Spleen (tissue), 7 donors: Measurements from ENCODE around the gene LRP2.

ENCODE experiments used
- POLR2A ChIP-seq, 3 donors: fragments of 450-650 bp; IDR thresholded peaks; one replicate each; pipeline ENCODE4 v1.5.1; 2017; ENCODE audit warnings: antibody characterized with exemption in 3 of 3, mild to moderate bottlenecking in 1 of 3
- POLR2AphosphoS5 ChIP-seq, 3 donors: sonication (generic); formaldehyde crosslinking; IDR thresholded peaks; one replicate each; pipeline ENCODE4 v1.5.1; 2017; ENCODE audit warnings: antibody characterized with exemption in 3 of 3
- TF ChIP-seq, protein P1 (sequence below), 11 experiments: fragments of 200-600 bp in 7 of 11; fragments of 450-650 bp in 4 of 11; sonication (generic) in 4 of 11; IDR thresholded peaks in 8 of 11; conservative IDR thresholded peaks in 3 of 11; 1 replicate in 7 of 11; 2 replicates in 4 of 11; pipeline versions ENCODE4 v1.4.0 to v1.8.0; 2016 to 2021; ENCODE audit warnings: antibody characterized with exemption in 11 of 11, inconsistent platforms in 4 of 11, mild to moderate bottlenecking in 1 of 11
- donor health status: DM: no; HTN: no; CAD: no; lungs with moderate emphysema.
- donor health status: DM: no; HTN: no; CAD: no.
- donor health status: DM: no; HTN: no; CAD: no.

DNA sequence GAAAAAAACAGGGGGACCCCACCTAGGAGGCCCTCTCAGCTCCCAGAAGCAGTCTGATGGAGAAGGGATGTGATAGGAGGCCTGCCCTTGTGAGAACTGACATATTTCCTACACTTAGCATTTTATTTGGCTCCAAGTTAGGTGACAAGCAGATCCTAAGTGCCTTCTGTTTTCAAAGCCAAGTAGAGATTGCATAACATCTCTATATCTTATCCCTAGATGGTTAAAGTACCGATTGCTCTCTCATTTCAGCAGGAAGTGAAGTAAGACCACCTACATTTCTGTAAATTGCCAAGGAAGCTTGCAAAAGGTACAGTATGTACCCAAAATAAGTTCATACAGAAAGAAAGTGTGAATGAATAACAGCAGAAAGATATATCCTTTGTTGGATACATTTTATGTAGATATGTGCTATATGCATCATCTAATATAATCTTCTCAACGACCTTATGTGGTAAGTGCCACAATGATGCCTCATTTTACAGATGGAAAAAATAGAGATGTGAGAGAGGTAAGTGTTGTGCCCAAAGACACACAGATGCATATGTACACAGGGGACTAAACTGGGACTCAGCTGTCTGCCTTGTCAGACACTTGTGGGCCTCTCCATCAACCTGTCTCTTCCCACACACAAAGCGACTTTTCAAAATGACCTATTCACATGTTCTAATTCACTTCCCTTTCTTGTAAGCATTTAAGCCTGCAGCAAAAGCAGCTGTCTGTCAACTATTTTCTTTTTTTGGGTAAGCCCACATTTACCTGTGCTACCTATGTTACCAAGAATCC, 254.0 kb downstream of the LRP2 start:
- TF ChIP-seq, protein P1, sequence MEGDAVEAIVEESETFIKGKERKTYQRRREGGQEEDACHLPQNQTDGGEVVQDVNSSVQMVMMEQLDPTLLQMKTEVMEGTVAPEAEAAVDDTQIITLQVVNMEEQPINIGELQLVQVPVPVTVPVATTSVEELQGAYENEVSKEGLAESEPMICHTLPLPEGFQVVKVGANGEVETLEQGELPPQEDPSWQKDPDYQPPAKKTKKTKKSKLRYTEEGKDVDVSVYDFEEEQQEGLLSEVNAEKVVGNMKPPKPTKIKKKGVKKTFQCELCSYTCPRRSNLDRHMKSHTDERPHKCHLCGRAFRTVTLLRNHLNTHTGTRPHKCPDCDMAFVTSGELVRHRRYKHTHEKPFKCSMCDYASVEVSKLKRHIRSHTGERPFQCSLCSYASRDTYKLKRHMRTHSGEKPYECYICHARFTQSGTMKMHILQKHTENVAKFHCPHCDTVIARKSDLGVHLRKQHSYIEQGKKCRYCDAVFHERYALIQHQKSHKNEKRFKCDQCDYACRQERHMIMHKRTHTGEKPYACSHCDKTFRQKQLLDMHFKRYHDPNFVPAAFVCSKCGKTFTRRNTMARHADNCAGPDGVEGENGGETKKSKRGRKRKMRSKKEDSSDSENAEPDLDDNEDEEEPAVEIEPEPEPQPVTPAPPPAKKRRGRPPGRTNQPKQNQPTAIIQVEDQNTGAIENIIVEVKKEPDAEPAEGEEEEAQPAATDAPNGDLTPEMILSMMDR (IDR thresholded peaks at IDR 0.05 in 8 of 11, conservative IDR thresholded peaks at IDR 0.05 in 3 of 11) = no peak
- TF ChIP-seq POLR2AphosphoS5 (IDR thresholded peaks at IDR 0.05) (no peak), POLR2A (IDR thresholded peaks at IDR 0.05) (no peak)
